Fibroblast of lung (primary cell): ENCODE measurements around the gene C1QTNF7. TPM values are rescaled to one million over a fixed set of nuclear protein-coding genes. Genes with fewer than 3 reads are reported as not detected.
A peak's percentile ranks its signal among the peaks of the same experiment; 100 is the strongest.

Source experiments
- DNase-seq, 2 donors: peaks; one replicate each; pipeline versions ENCODE4 v3.0.0 to v3.0.0-alpha.2; 2010; ENCODE audit warnings: low read depth in 2 of 2
- H2AFZ ChIP-seq: 2 replicates; pipeline ENCODE4 v1.5.1; 2012; ENCODE audit warnings: low read length, control low read depth, inconsistent platforms
- H3K27ac ChIP-seq: 2 replicates; pipeline ENCODE4 v1.5.1; 2011; ENCODE audit warnings: low read length, control low read depth; ENCODE audit not compliant: insufficient read depth
- H3K27me3 ChIP-seq: 2 replicates; pipeline ENCODE4 v1.5.1; 2011; ENCODE audit warnings: mild to moderate bottlenecking, low read length; ENCODE audit not compliant: control insufficient read depth, insufficient read depth
- H3K36me3 ChIP-seq: 2 replicates; pipeline ENCODE4 v1.5.1; 2011; ENCODE audit warnings: low read length; ENCODE audit not compliant: control insufficient read depth, insufficient read depth
- H3K4me1 ChIP-seq: 2 replicates; pipeline ENCODE4 v1.5.1; 2011; ENCODE audit warnings: low read length; ENCODE audit not compliant: control insufficient read depth, insufficient read depth; ENCODE audit errors: extremely low read depth
- H3K4me2 ChIP-seq: 2 replicates; pipeline ENCODE4 v1.5.1; 2011; ENCODE audit warnings: low read length, control low read depth; ENCODE audit not compliant: insufficient read depth; ENCODE audit errors: extremely low read depth
- H3K4me3 ChIP-seq, 4 experiments: fragments of 200-600 bp in 1 of 4; sonication (generic) in 1 of 4; replicated peaks in 1 of 4; 2 replicates each; pipeline ENCODE4 v1.5.1; 2011 to 2016; ENCODE audit warnings: low read length in 4 of 4, low read depth in 3 of 4, mild to moderate bottlenecking in 3 of 4, control low read depth in 2 of 4, inconsistent platforms in 1 of 4, mixed read lengths in 1 of 4; ENCODE audit not compliant: insufficient read depth in 1 of 4; ENCODE audit errors: control extremely low read depth in 1 of 4
- H3K79me2 ChIP-seq: 2 replicates; pipeline ENCODE4 v1.5.1; 2012; ENCODE audit warnings: mild to moderate bottlenecking, low read length, inconsistent platforms; ENCODE audit not compliant: control insufficient read depth, insufficient read depth
- H3K9ac ChIP-seq: 2 replicates; pipeline ENCODE4 v1.5.1; 2011; ENCODE audit warnings: mild to moderate bottlenecking, low read length, control low read depth; ENCODE audit not compliant: insufficient read depth
- H3K9me3 ChIP-seq: 2 replicates; pipeline ENCODE4 v1.5.1; 2012; ENCODE audit warnings: low read depth, low read length; ENCODE audit not compliant: control insufficient read depth, insufficient read depth
- H4K20me1 ChIP-seq: 2 replicates; pipeline ENCODE4 v1.5.1; 2011; ENCODE audit warnings: low read length; ENCODE audit not compliant: control insufficient read depth, insufficient read depth; ENCODE audit errors: extremely low read depth
- EZH2 ChIP-seq: IDR thresholded peaks from 2 replicates; pipeline ENCODE4 v1.5.1; 2012; ENCODE audit warnings: low read length, control low read depth, mild to moderate bottlenecking; ENCODE audit errors: missing control alignments
- polyA plus RNA-seq, 2 donors: library from polyadenylated mRNA; depleted of rRNA in 1 of 2; stranded (reverse) in 1 of 2; unstranded in 1 of 2; fragments of >200 nt; gene quantifications; 2 replicates each; pipeline ENCODE4 v1.2.1, GENCODE V29; 2011 to 2012; ENCODE audit warnings: missing spikeins in 1 of 2
- total RNA-seq: library from RNA; depleted of rRNA; stranded (reverse); fragments of >200 nt; gene quantifications from 2 replicates; pipeline ENCODE4 v1.2.1, GENCODE V29; 2014
- TF ChIP-seq, protein P1 (sequence below), 2 donors: IDR thresholded peaks in 1 of 2; conservative IDR thresholded peaks in 1 of 2; 1 replicate in 1 of 2; 2 replicates in 1 of 2; pipeline ENCODE4 v1.5.1; 2011 to 2012; ENCODE audit warnings: low read length in 2 of 2, control low read depth in 1 of 2, inconsistent platforms in 1 of 2, low read depth in 1 of 2, mild to moderate bottlenecking in 1 of 2

The C1QTNF7 gene
- total and polyA plus RNA-seq, 2 donors (not counting 1 experiment from before 2014, with no cell fraction given): 3.0 to 4.9 TPM

DNA sequence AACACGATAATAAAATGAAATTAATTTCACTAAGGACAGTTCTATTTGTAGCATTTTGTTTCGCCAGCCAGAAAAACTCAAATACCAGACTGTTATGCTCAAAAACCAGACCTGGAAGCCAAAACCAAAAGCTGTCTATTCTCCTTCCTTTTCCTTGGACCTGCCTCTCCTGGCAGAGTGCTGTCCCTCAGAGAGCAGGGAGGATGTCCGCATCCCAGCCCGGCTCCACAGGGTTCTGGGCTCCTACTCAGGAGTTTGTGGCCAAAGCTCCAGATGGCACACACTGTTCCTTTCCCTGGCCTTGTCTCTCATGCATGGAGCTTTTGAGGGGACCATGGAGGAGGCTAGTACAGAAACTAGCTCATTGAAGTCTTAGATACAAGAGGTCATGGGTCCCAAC, 41.9 kb upstream of the C1QTNF7 start:
- Histone ChIP-seq H2AFZ (no peak overlapping the region), H3K9ac (no peak overlapping the region), H3K4me3 (no peak overlapping the region), H3K4me2 (no peak overlapping the region), H3K27me3 (no peaks in the 10 kb centered on the region), H3K27ac (no peak overlapping the region), H3K4me1 (no peaks in the 10 kb centered on the region), H4K20me1 (no peaks in the 10 kb centered on the region), H3K9me3 (no peaks in the 10 kb centered on the region), H3K36me3 (no peaks in the 10 kb centered on the region), H3K79me2 (no peaks in the 10 kb centered on the region)
- TF ChIP-seq EZH2: no peak
- TF ChIP-seq, protein P1, sequence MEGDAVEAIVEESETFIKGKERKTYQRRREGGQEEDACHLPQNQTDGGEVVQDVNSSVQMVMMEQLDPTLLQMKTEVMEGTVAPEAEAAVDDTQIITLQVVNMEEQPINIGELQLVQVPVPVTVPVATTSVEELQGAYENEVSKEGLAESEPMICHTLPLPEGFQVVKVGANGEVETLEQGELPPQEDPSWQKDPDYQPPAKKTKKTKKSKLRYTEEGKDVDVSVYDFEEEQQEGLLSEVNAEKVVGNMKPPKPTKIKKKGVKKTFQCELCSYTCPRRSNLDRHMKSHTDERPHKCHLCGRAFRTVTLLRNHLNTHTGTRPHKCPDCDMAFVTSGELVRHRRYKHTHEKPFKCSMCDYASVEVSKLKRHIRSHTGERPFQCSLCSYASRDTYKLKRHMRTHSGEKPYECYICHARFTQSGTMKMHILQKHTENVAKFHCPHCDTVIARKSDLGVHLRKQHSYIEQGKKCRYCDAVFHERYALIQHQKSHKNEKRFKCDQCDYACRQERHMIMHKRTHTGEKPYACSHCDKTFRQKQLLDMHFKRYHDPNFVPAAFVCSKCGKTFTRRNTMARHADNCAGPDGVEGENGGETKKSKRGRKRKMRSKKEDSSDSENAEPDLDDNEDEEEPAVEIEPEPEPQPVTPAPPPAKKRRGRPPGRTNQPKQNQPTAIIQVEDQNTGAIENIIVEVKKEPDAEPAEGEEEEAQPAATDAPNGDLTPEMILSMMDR (conservative IDR thresholded peaks at IDR 0.05 in 1 of 2, IDR thresholded peaks at IDR 0.05 in 1 of 2; ENCODE audit: low read depth in 1 of 2, low read length in 2 of 2): no peak
- no peak for DNase-seq

DNA sequence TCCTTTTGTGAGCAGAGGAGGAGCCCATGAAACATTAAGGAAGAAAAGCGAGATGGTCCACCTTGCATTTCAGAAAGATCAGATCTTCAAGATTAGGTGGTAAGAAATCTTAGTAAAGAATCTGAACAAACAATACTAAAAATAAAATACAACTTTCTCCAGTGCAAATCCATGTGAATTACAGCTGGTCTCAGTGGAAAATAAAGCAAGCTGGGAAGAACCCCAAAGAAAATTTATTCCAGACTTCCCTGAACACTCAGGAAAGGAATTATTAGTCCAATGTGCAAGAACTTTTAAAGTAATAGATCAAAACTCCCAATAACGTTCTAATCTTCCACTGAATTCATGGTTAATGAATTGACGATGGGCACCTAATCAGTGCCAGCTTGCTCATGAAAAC, 37.3 kb upstream of the C1QTNF7 start:
- Histone ChIP-seq H3K27ac (no peak overlapping the region), H3K27me3 (peaks cover 2% of the 10 kb centered on the region), H3K9ac (no peak overlapping the region), H3K9me3 (no peaks in the 10 kb centered on the region), H3K4me2 (no peak overlapping the region), H3K36me3 (no peaks in the 10 kb centered on the region), H2AFZ (no peak overlapping the region), H4K20me1 (no peaks in the 10 kb centered on the region), H3K79me2 (no peaks in the 10 kb centered on the region), H3K4me3 (no peak overlapping the region), H3K4me1 (no peaks in the 10 kb centered on the region)
- DNase-seq: no peak
- no peak for TF ChIP-seq EZH2
- TF ChIP-seq, protein P1 (conservative IDR thresholded peaks at IDR 0.05 in 1 of 2, IDR thresholded peaks at IDR 0.05 in 1 of 2; ENCODE audit: low read depth in 1 of 2, low read length in 2 of 2): no peak

DNA sequence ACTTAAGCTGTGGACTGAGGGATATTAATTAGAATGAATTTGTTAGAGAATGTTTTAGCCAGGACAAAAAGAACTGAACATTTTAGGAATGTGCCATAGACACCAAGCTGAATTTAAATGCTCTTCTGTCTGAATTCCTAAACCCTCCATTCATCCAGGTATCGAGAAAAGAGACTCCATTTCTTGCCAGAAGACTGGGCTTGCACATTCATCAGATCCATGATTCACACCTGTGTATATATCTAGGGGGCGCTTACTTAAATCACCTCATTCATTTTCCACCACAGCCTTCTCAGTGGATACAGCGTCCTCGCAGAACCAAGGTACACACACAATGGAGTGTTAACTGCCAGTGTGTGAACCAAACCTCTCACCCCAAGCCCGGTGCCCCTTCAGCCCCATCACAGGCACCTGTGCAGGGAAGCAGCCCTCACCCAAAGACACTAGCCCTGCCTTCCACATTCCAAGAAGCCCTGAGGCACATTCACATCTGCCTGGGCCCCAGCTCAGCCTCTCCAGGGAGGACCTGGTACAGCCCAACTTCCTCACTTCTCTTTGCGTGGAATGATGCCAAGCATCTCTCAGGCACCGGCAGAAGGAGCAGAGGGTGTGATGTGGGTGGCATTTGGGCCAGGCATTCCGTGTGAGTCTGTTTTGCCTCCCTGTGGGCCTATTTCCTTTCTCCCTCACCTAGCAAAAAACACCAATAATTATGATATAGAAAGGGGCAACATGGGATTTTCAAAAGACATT, 35.6 kb upstream of the C1QTNF7 start:
- Histone ChIP-seq H3K9me3 (no peaks in the 10 kb centered on the region), H2AFZ (no peak overlapping the region), H4K20me1 (no peaks in the 10 kb centered on the region), H3K27ac (no peak overlapping the region), H3K4me1 (no peaks in the 10 kb centered on the region), H3K36me3 (no peaks in the 10 kb centered on the region), H3K27me3 (peaks cover 2% of the 10 kb centered on the region), H3K4me3 (no peak overlapping the region), H3K9ac (no peak overlapping the region), H3K79me2 (no peaks in the 10 kb centered on the region), H3K4me2 (no peak overlapping the region)
- TF ChIP-seq EZH2: no peak
- TF ChIP-seq, protein P1 (conservative IDR thresholded peaks at IDR 0.05 in 1 of 2, IDR thresholded peaks at IDR 0.05 in 1 of 2; ENCODE audit: low read depth in 1 of 2, low read length in 2 of 2): no peak
- peak in 1 of 2 donors; percentile 56 for DNase-seq
